Mucosa of gallbladder (tissue), 1 donor: Measurements from ENCODE around the gene TXLNA. TPM values are rescaled to one million over a fixed set of nuclear protein-coding genes. Genes with fewer than 3 reads are reported as not detected.

ENCODE experiments used
- DNase-seq: peaks from one replicate; pipeline ENCODE4 v3.0.0-alpha.2; 2020; ENCODE audit warnings: low spot score
- total RNA-seq: library from RNA; stranded (reverse); gene quantifications from one replicate; pipeline ENCODE4 v1.2.1, GENCODE V29; 2021
- donor health status: DM: no; HTN: no; CAD: no.

Gene TXLNA
- total RNA-seq, 1 donor from 2014 or later = 62.1 TPM

GRCh38 chr1:32184650-32185049, 5.2 kb downstream of the TXLNA start:
- DNase-seq = no peak

GRCh38 chr1:32186077-32186476, 6.6 kb downstream of the TXLNA start:
- DNase-seq = no peak

GRCh38 chr1:32186491-32186890, 7.0 kb downstream of the TXLNA start:
- DNase-seq = no peak

GRCh38 chr1:32187850-32188249, 8.4 kb downstream of the TXLNA start:
- DNase-seq = no peak

- no peak for DNase-seq
These were observed 12.9 kb downstream of the TXLNA start for GRCh38 chr1:32192220-32192948.

- DNase-seq = no peak
These were observed 15.5 kb downstream of the TXLNA start for GRCh38 chr1:32194984-32195383.

GRCh38 chr1:32195531-32195930, 16.1 kb downstream of the TXLNA start:
- no peak for DNase-seq

- no peak for DNase-seq
These were observed 16.7 kb downstream of the TXLNA start for GRCh38 chr1:32195972-32196823.

- no peak for DNase-seq
These were observed 17.6 kb downstream of the TXLNA start for GRCh38 chr1:32197074-32197473.

GRCh38 chr1:32197837-32198236, 18.4 kb downstream of the TXLNA start:
- DNase-seq = no peak

- no peak for DNase-seq
These were observed 19.0 kb downstream of the TXLNA start for GRCh38 chr1:32198237-32199042.

- DNase-seq = no peak
These were observed 19.7 kb downstream of the TXLNA start for GRCh38 chr1:32199043-32199716.

GRCh38 chr1:32199717-32200072, 20.2 kb downstream of the TXLNA start:
- DNase-seq = peak; percentile 83

- peak; percentile 38 for DNase-seq
These were observed 20.9 kb downstream of the TXLNA start, which contains the start of gene CCDC28B for GRCh38 chr1:32200226-32201010. Gene CCDC28B (plus strand): TSS chr1:32200595. CDS start chr1:32201936, 1,341 bp downstream.

- DNase-seq = peak; percentile 59
These were observed 21.8 kb downstream of the TXLNA start for GRCh38 chr1:32201011-32201855.

- no peak for DNase-seq
These were observed 25.5 kb downstream of the TXLNA start for GRCh38 chr1:32204943-32205361.

GRCh38 chr1:32205401-32206370, 26.2 kb downstream of the TXLNA start, which contains the start of gene IQCC:
Gene IQCC (plus strand): TSS chr1:32205671. CDS start chr1:32205682, 11 bp downstream.
- peak; percentile 85 for DNase-seq

- no peak for DNase-seq
These were observed 29.0 kb downstream of the TXLNA start for GRCh38 chr1:32208469-32208868.
